Stomach smooth muscle (tissue), 2 donors: ENCODE results near the gene OSBP2.

ENCODE experiments used
- H3K27ac ChIP-seq: one replicate; pipeline ENCODE4 v1.7.0; 2013; ENCODE audit warnings: mild to moderate bottlenecking, low read length, inconsistent platforms
- H3K27me3 ChIP-seq, 2 donors: one replicate each; pipeline ENCODE4 v1.7.0; 2013; ENCODE audit warnings: low read length in 2 of 2; ENCODE audit not compliant: insufficient read depth in 2 of 2, control insufficient read depth in 1 of 2
- H3K36me3 ChIP-seq, 2 donors: one replicate each; pipeline ENCODE4 v1.7.0; 2013; ENCODE audit warnings: low read length in 2 of 2; ENCODE audit not compliant: control insufficient read depth in 2 of 2, insufficient read depth in 2 of 2
- H3K4me1 ChIP-seq: one replicate; pipeline ENCODE4 v1.7.0; 2013; ENCODE audit warnings: low read length; ENCODE audit not compliant: control insufficient read depth, insufficient read depth
- H3K4me3 ChIP-seq, 2 donors: one replicate each; pipeline ENCODE4 v1.7.0; 2013; ENCODE audit warnings: low read length in 2 of 2
- H3K9ac ChIP-seq, 2 donors: one replicate each; pipeline ENCODE4 v1.7.0; 2013; ENCODE audit warnings: low read length in 2 of 2, mild to moderate bottlenecking in 1 of 2
- H3K9me3 ChIP-seq, 2 donors: one replicate each; pipeline ENCODE4 v1.7.0; 2013; ENCODE audit warnings: low read length in 2 of 2; ENCODE audit not compliant: control insufficient read depth in 2 of 2
- donor health status: healthy.
- donor health status: Pancreatic carcinoma.

Gene OSBP2

GRCh38 chr22:30875481-30876215, 181.0 kb downstream of the OSBP2 start:
- H3K36me3 ChIP-seq = no peaks in the 10 kb centered on the region
- no peaks in the 10 kb centered on the region for H3K4me1 ChIP-seq
- no peak overlapping the region for H3K9ac ChIP-seq
- H3K4me3 ChIP-seq = no peak overlapping the region
- H3K27me3 ChIP-seq = no peaks in the 10 kb centered on the region
- no peak overlapping the region for H3K27ac ChIP-seq
- no peaks in the 10 kb centered on the region for H3K9me3 ChIP-seq

DNA sequence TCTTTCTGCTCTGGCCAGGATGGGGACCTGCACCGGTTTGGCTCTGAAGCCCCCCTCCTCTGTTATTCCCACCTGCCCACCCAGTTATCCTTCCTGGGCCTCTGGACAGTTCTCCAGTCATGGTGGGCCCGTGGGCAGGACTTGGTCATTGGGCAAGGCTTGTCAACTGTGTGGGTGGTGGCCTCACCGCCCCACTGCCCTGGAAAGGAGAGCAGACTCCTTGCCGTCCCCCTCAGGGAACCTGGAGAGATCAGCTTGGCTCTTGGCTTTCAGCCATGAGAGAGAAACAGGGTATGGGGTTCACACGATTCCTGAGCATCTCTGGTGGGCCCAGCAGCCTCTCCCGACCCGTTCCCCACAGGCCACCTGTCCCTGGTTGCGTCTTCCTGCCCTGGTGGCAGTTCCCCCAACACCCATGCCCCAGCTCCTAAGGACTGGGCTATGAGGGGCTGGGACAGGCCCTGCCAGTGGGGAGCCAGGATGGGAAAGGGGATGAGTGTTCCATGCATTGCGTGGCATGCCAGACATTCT, 181.6 kb downstream of the OSBP2 start:
- Histone ChIP-seq H3K4me1 (no peaks in the 10 kb centered on the region), H3K27ac (no peak overlapping the region), H3K9me3 (no peaks in the 10 kb centered on the region), H3K4me3 (no peak overlapping the region), H3K36me3 (no peaks in the 10 kb centered on the region), H3K27me3 (no peaks in the 10 kb centered on the region), H3K9ac (no peak overlapping the region)

DNA sequence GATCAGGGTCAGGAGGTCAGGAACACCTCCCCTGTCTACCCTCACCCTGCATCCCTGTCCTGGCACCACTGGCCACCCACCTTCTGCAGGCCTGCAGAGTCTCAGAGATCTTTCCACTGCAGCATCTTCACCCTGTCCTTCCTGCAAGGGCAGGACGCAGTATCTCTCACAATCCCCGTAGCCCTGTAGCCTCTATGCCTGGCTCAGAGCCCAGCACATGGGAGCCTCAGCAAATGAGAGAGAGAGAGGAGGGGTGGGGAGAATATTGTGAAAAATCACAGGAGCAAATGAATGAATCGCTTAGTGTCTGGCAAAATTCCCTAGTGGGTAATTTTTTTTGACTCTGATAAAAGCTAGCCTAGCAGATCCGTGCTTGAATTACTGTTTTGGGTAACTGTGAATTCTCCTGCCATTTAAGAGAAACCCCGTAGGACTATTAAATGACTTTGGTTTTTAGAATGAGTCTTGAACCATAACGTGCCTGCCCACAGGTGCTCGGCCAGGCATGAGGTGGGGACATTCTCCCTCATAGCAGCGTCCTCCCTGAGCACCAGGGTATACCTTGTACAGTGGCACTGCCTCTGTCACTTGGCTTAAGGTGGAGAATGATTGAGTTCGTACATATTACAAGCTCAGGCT, 182.4 kb downstream of the OSBP2 start:
- H3K27ac ChIP-seq = no peak overlapping the region
- H3K4me1 ChIP-seq = no peaks in the 10 kb centered on the region

DNA sequence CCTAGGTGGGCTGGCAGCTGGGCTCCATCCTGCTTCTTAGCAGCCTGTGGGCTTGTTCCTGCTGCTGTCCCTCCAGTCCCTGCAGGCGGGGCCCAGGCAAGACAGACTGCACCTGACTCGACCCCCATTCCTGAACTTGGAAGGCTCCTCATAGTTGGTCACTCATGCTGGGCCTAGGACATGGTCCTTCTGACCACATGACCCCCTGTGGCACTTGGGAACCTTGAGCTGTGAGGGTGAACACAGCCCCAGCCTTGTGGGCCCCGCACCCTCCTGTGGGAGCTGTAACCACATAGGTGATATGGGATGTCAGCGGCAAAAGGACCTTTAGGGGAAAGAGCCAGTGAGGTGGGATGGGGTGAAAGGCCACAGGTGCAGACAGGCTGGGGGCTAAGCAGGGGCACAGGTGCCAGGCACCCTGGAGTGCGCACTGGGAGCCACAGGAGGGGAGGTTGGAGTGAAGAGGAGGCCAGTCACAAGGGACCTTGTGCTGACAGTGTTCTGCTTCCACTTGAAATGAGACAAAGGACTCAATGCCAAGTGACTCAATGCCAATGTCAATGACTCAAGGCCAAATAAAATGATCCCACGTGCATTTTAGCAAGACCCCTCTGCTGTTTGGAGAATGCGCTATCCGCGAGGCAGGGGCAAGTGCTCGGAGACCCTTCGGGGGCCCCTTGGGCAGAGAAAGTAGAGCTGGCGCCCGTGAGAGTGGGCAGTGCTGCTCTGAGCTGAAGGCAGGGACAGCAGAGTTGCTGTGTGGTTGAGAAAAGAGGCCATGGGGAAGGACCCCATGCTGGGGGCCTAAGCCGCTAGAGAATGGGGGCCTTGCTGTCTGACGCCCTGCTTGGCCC, 183.2 kb downstream of the OSBP2 start:
- no peak overlapping the region for H3K9ac ChIP-seq
- H3K4me3 ChIP-seq = no peak overlapping the region
- H3K27ac ChIP-seq = no peak overlapping the region
- no peaks in the 10 kb centered on the region for H3K27me3 ChIP-seq
- H3K36me3 ChIP-seq = no peaks in the 10 kb centered on the region
- H3K9me3 ChIP-seq = no peaks in the 10 kb centered on the region
- no peaks in the 10 kb centered on the region for H3K4me1 ChIP-seq

More for the DNA sequence above, 182.4 kb downstream of the OSBP2 start:
- H3K9me3 ChIP-seq = no peaks in the 10 kb centered on the region
- no peaks in the 10 kb centered on the region for H3K36me3 ChIP-seq
- H3K9ac ChIP-seq = no peak overlapping the region
- H3K4me3 ChIP-seq = no peak overlapping the region
- no peaks in the 10 kb centered on the region for H3K27me3 ChIP-seq

- Histone ChIP-seq H3K4me1 (no peaks in the 10 kb centered on the region), H3K4me3 (no peak overlapping the region), H3K9ac (no peak overlapping the region), H3K27ac (no peak overlapping the region), H3K27me3 (no peaks in the 10 kb centered on the region), H3K36me3 (no peaks in the 10 kb centered on the region), H3K9me3 (no peaks in the 10 kb centered on the region)
These were observed 184.1 kb downstream of the OSBP2 start for GRCh38 chr22:30878516-30879414.

DNA sequence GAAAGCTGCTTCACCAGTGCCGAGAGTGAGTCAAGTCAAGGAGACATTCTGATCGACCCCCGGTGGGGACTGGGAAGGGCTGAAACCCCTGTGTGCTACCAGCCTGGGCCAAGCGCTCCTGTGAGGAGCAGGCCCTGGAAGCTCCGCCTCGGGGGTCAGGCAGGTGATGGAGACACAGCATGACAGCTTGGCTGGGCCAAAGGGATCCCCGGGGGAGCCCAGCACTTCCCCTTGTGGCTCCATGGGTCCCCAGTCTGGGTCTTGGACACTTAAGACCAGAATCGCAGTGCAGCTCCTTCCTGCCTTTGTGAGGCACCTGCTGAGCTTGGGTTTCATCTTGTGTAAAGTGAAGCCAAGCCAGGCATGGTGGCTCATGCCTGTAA, 184.7 kb downstream of the OSBP2 start:
- H3K9me3 ChIP-seq = no peaks in the 10 kb centered on the region
- H3K4me3 ChIP-seq = no peak overlapping the region
- H3K27me3 ChIP-seq = no peaks in the 10 kb centered on the region
- H3K36me3 ChIP-seq = no peaks in the 10 kb centered on the region
- no peak overlapping the region for H3K9ac ChIP-seq
- H3K4me1 ChIP-seq = no peaks in the 10 kb centered on the region
- H3K27ac ChIP-seq = no peak overlapping the region

DNA sequence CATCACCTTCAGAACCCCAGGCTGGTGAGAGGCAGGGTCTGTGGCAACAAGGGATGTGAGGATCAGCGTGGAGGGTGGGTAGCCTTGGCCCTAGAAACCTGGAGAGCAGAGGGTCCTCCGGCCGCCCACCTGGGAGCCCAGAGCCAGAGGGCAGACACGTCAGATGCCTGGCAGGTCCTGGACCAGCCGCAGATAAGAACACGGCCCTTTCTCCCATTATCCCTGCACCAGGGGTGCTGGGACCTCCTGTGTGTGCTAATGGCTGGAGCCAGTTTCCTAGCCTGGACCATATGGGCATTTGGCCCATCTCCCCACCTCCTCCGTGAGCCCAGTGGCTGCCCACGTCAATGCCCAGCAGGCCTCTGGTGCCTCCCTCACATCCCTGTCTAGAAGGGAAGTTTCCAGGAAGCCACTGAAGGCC, 185.5 kb downstream of the OSBP2 start:
- no peak overlapping the region for H3K27ac ChIP-seq
- no peaks in the 10 kb centered on the region for H3K4me1 ChIP-seq

GRCh38 chr22:30880847-30881246, 186.2 kb downstream of the OSBP2 start:
- no peaks in the 10 kb centered on the region for H3K27me3 ChIP-seq
- no peaks in the 10 kb centered on the region for H3K4me1 ChIP-seq
- no peak overlapping the region for H3K4me3 ChIP-seq
- no peaks in the 10 kb centered on the region for H3K9me3 ChIP-seq
- no peaks in the 10 kb centered on the region for H3K36me3 ChIP-seq
- no peak overlapping the region for H3K9ac ChIP-seq
- H3K27ac ChIP-seq = no peak overlapping the region

More for the DNA sequence above, 185.5 kb downstream of the OSBP2 start:
- Histone ChIP-seq H3K36me3 (no peaks in the 10 kb centered on the region), H3K4me3 (no peak overlapping the region), H3K27me3 (no peaks in the 10 kb centered on the region), H3K9ac (no peak overlapping the region), H3K9me3 (no peaks in the 10 kb centered on the region)

DNA sequence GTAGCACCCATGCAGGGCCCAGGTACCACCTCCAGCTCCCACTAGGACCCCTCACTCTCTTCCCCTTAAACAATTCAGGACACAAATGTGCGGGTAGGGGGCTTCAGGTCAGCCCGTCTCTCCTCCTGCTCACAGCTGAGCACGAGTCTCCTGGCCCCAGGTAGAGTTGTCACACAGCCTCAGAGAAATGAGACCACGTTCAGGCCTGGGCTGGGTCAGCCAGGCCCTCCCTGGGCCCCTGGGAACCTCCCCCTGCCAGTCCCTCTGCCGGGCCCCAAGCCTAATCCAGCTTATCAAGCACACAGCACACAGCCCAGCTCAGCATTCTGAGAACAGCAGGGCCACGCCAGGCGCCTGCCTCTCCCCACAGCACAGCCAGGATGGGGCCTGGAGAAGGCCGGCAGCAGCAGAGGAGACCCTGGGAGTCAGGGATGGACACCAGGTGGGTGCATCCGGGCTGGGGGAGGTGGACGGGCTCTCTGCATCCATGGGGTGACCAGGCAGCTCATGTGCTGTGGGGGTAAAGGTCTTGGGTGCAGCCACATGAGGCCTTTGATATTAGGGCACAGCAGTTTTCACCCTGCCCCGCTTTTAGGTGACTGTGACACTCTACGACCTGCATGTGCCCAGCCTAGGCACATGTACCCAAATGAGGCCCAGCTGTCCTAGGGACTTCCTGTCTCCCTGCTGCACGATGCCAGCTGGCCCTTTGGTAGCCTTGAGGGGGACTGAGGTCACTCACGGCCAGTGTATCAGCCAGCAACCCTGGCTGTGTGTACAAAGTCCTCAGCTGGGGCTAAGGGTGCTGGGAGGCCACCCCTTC, 186.9 kb downstream of the OSBP2 start:
- Histone ChIP-seq H3K4me1 (no peaks in the 10 kb centered on the region), H3K9ac (no peak overlapping the region), H3K27ac (no peak overlapping the region), H3K9me3 (no peaks in the 10 kb centered on the region), H3K36me3 (no peaks in the 10 kb centered on the region), H3K27me3 (no peaks in the 10 kb centered on the region), H3K4me3 (no peak overlapping the region)
